ENCODE results near the gene DMRTA2. TPM values are rescaled to one million over a fixed set of nuclear protein-coding genes. Genes with fewer than 3 reads are reported as not detected.
"Not testable (repeated sequence)": the region's sequence is repeated elsewhere in the genome, so short reads cannot be mapped to it uniquely, and the experiment has no call there.

The DMRTA2 gene
- total RNA-seq, 1 donor from 2014 or later: 0.05 TPM

DNA sequence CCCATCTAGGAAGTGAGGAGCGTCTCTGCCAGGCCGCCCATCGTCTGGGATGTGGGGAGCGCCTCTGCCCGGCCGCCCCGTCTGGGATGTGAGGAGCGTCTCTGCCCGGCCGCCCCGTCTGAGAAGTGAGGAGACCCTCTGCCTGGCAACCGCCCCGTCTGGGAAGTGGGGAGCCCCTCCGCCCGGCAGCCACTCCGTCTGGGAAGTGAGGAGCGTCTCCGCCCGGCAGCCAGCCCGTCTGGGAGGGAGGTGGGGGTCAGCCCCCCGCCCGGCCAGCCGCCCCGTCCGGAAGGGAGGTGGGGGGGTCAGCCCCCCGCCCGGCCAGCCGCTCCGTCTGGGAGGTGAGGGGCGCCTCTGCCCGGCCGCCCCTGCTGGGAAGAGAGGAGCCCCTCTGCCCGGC lies 41.7 kb downstream of the DMRTA2 start:
- DNase-seq (ENCODE audit: low read depth): not testable (repeated sequence)

DNA sequence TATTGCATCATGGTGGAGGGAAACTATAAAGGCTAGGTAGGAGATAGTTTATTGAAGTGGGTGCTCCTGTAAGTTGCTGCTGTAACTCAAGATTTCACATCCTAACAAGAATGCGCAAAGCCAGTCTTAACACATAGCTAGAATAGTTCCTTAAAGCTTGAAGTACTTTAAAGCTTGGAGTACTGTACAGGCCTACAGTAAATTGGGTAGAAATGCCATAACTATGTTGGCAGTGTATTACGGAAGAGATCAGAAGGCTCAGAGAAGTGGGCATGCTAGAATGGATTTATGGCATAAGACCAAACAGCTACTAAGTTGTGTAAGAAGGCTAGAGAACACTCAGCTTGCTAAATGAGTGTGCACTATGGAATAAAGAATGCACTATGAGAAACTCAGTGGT lies 44.5 kb downstream of the DMRTA2 start:
- no peak for DNase-seq (ENCODE audit: low read depth)

DNA sequence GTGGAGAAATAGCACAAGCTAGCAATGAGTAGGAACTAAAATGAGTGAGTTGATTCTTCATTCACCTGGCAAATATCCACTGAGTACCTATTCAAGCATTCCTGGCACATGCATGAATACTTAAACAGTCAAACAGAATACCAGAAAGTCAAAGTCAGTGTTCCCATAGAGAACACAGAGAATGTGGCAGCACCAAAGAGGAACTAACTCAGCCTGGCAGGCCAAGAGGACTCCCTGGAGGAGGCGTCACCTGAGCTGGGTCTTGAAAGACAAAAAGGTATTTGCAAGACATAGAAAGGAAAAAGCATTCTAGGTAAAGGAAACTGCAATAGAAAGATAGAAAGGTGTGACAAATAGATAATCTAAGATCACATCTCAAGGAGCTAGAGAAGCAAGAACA lies 49.7 kb downstream of the DMRTA2 start:
- DNase-seq (ENCODE audit: low read depth): no peak

DNA sequence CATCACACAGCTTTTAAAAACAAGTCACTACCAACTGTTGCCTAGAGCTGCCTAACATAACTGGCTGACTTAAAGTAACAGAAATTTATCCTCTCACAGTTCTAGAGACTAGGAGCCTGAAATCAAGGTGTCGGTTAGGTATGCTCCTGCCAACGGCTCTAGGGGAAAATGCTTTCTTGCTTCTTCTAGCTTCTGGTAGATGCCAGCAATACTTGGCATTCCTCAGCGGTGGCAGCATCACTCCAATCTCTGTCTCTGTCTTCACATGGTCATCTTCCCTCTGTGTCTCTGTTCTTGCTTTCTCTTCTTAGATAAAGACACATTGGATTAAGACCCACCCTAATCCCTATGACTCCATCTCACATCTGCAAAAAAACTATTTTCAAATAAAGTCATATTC lies 51.5 kb downstream of the DMRTA2 start:
- DNase-seq (ENCODE audit: low read depth): no peak

DNA sequence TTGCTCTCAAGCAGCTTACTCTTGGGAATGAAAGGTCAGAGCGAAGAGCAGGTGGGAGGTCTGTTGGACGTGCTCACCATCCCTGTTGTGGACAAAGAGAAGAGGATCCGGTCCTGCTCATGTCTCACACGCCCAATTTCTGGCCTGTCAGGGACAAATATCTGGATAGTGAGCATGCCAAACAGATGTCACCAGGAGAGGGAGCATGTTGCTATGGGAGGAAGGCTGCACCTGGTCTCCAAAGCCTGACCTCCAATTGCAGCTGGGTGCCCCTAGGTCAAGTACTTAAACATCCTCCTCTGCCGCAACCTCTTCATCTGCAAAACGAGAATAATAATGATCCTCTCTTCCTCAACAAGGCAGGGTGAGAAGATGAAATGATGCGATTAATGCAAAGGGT lies 53.4 kb downstream of the DMRTA2 start:
- no peak for DNase-seq (ENCODE audit: low read depth)

DNA sequence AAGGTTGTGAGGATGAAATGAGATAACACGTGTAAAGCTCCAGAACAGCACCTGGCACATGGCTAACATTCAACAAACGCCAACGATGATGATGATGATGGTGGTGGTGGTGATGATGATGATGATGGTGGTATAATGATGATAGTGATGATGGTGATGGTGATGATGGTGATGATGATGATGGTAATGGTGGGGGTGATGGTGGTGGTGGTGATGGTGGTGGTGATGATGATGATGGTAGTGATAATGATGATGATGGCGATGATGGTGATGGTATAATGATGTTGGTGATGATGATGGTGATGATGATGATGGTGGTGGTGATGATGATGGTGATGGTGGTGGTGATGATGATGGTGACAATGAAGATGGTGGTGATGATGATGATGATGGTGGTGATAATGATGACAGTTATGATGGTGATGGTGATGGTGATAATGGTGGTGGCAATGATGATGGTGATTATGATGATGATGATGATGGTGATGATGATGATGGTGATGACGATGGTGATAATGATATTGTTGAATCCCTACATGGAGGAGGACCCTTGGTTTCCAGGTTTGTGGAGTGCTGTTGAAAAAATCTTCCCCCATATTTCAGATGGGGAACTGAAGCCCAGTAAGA lies 54.1 kb downstream of the DMRTA2 start:
- no peak for DNase-seq (ENCODE audit: low read depth)

DNA sequence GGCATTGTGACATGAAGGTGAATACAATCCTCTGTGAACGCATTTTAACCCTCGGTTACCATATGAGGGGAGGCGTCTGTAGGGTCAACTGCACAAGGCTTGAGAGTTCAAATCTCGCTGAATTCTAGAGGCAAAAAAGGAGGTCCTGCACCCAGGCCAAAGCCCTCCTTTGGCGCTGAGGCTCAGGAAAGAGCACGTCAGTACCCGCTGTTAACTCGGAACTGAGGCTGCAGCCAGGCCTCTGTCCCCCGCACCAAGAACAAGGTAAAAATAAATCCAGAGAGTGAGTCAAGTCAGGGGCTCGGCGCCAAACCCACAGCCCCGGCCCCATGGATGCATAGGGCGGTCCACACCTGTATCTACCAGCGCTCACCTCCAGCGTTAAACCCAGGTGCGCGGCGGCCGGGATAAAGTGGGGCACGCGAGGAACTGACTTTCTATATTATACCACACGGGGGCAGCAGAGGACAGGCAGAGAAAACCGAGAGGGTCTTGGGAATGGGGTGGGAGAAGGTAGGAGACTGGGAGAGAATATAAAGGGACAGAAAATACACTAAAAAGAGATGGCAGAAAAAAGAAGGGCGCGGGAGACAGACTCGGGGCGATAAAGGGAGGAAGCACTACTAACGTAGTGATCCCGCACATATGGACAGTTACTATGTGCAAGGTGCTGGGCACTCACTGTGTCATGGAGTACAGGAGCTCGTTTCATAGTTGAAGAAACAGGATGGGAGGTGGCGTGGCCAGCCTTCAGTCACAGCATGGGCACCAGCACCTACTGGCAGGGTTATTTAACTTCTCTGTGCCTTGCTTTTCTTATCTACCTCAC lies 54.9 kb downstream of the DMRTA2 start:
- DNase-seq (ENCODE audit: low read depth): no peak
